G401 (cell line): ENCODE data around the gene TTYH2. TPM values are rescaled to one million over a fixed set of nuclear protein-coding genes. Genes with fewer than 3 reads are reported as not detected.
"Not testable (repeated sequence)": the region's sequence is repeated elsewhere in the genome, so short reads cannot be mapped to it uniquely, and the experiment has no call there.

Experiments used
- DNase-seq: peaks from one replicate; pipeline ENCODE4 v3.0.0-alpha.2; 2015; ENCODE audit warnings: low spot score
- in situ Hi-C: cut with HindIII; loops from 2 replicates; pipeline ENCODE4 v1.10.0; 2016; ENCODE audit warnings: low sequenced_read_pairs, mixed read lengths
- total RNA-seq: library from RNA; depleted of rRNA; stranded (reverse); fragments of >200 nt; shearing (Covaris generic); gene quantifications from 2 replicates; pipeline ENCODE4 v1.2.3, GENCODE V29; 2014; rRNA removed

Gene TTYH2
- 3.4 and 7.6 TPM in 2 replicates for total RNA-seq

- DNase-seq: peak; percentile 73
- in situ Hi-C loops: no loop called here
Measured at GRCh38 chr17:74212913-74213791, at the start of gene TTYH2. TTYH2 (plus strand) TSS chr17:74213571; CDS start chr17:74213588, 17 bp downstream.

GRCh38 chr17:74163836-74164235, 49.5 kb upstream of the TTYH2 start:
- in situ Hi-C loops: no loop called here
- DNase-seq: no peak

- DNase-seq: no peak
- in situ Hi-C loops: no loop called here
Measured at GRCh38 chr17:74164446-74165045, 48.8 kb upstream of the TTYH2 start.

GRCh38 chr17:74165797-74166365, 47.5 kb upstream of the TTYH2 start:
- no peak for DNase-seq
- in situ Hi-C loops: no loop called here

GRCh38 chr17:74170924-74171323, 42.4 kb upstream of the TTYH2 start:
- in situ Hi-C loops: no loop called here
- no peak for DNase-seq

- in situ Hi-C loops: no loop called here
- DNase-seq: no peak
Measured at GRCh38 chr17:74172700-74173099, 40.7 kb upstream of the TTYH2 start.

- in situ Hi-C loops: no loop called here
- DNase-seq: peak; percentile 76
Measured at GRCh38 chr17:74176546-74177001, 36.8 kb upstream of the TTYH2 start.

- in situ Hi-C loops: no loop called here
- no peak for DNase-seq
Measured at GRCh38 chr17:74177018-74177450, 36.3 kb upstream of the TTYH2 start.

- DNase-seq: no peak
Measured at GRCh38 chr17:74179576-74179975, 33.8 kb upstream of the TTYH2 start.

GRCh38 chr17:74180336-74180735, 33.0 kb upstream of the TTYH2 start:
- in situ Hi-C loops: no loop called here
- DNase-seq: no peak

More at GRCh38 chr17:74179576-74179975, 33.8 kb upstream of the TTYH2 start:
- in situ Hi-C loops: no loop called here

GRCh38 chr17:74181341-74181740, 32.0 kb upstream of the TTYH2 start:
- DNase-seq: no peak
- in situ Hi-C loops: no loop called here

GRCh38 chr17:74182041-74182723, 31.2 kb upstream of the TTYH2 start:
- in situ Hi-C loops: no loop called here

GRCh38 chr17:74183411-74183810, 30.0 kb upstream of the TTYH2 start:
- no peak for DNase-seq
- in situ Hi-C loops: no loop called here

More at GRCh38 chr17:74182041-74182723, 31.2 kb upstream of the TTYH2 start:
- no peak for DNase-seq

GRCh38 chr17:74185571-74186185, 27.7 kb upstream of the TTYH2 start:
- in situ Hi-C loops: no loop called here
- no peak for DNase-seq

- in situ Hi-C loops: no loop called here
- DNase-seq: no peak
Measured at GRCh38 chr17:74186498-74186897, 26.9 kb upstream of the TTYH2 start.

GRCh38 chr17:74187761-74188160, 25.6 kb upstream of the TTYH2 start:
- no peak for DNase-seq
- in situ Hi-C loops: no loop called here

- DNase-seq, in situ Hi-C loops: not testable (repeated sequence)
Measured at GRCh38 chr17:74188687-74189086, 24.7 kb upstream of the TTYH2 start.

- in situ Hi-C loops: no loop called here
- DNase-seq: peak; percentile 87
Measured at GRCh38 chr17:74190154-74190553, 23.2 kb upstream of the TTYH2 start.

GRCh38 chr17:74190807-74191406, 22.5 kb upstream of the TTYH2 start:
- no peak for DNase-seq
- in situ Hi-C loops: no loop called here
